ENCODE measurements around the gene SMPDL3A.
"Not testable (repeated sequence)": the region's sequence is repeated elsewhere in the genome, so short reads cannot be mapped to it uniquely, and the experiment has no call there.

DNA sequence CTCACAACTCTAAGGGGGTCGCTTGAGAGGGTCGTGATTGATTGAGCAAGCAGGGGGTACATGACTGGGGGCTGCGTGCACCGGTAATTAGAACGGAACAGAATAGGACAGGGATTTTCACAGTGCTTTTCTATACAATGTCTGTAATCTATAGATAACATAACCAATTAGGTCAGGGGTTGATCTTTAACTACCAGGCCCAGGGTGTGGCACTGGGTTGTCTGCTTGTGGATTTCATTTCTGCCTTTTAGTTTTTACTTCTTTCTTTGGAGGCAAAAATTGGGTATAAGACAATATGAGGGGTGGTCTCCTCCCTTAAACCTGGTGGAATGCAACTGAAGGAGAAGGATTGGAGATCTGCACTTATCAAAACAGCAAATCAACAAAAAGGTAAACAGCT, 40.1 kb upstream of the SMPDL3A start:
- TF ChIP-seq, protein P1, sequence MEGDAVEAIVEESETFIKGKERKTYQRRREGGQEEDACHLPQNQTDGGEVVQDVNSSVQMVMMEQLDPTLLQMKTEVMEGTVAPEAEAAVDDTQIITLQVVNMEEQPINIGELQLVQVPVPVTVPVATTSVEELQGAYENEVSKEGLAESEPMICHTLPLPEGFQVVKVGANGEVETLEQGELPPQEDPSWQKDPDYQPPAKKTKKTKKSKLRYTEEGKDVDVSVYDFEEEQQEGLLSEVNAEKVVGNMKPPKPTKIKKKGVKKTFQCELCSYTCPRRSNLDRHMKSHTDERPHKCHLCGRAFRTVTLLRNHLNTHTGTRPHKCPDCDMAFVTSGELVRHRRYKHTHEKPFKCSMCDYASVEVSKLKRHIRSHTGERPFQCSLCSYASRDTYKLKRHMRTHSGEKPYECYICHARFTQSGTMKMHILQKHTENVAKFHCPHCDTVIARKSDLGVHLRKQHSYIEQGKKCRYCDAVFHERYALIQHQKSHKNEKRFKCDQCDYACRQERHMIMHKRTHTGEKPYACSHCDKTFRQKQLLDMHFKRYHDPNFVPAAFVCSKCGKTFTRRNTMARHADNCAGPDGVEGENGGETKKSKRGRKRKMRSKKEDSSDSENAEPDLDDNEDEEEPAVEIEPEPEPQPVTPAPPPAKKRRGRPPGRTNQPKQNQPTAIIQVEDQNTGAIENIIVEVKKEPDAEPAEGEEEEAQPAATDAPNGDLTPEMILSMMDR (IDR thresholded peaks at IDR 0.05), result not testable (repeated sequence)
- not testable (repeated sequence) for TF ChIP-seq POLR2A, EP300 (IDR thresholded peaks at IDR 0.05)

Measured in ovary (tissue), 3 donors.